GM19043 (cell line): Measurements from ENCODE around the gene GLT8D2.
"Not testable (repeated sequence)": the region's sequence is repeated elsewhere in the genome, so short reads cannot be mapped to it uniquely, and the experiment has no call there.

ENCODE experiments used
- ATAC-seq: cut with Tn5 transposase; IDR thresholded peaks from one replicate; pipeline ENCODE4 v1.9.1; 2021; ENCODE audit warnings: low read depth; ENCODE audit not compliant: unreplicated experiment

Gene GLT8D2

DNA sequence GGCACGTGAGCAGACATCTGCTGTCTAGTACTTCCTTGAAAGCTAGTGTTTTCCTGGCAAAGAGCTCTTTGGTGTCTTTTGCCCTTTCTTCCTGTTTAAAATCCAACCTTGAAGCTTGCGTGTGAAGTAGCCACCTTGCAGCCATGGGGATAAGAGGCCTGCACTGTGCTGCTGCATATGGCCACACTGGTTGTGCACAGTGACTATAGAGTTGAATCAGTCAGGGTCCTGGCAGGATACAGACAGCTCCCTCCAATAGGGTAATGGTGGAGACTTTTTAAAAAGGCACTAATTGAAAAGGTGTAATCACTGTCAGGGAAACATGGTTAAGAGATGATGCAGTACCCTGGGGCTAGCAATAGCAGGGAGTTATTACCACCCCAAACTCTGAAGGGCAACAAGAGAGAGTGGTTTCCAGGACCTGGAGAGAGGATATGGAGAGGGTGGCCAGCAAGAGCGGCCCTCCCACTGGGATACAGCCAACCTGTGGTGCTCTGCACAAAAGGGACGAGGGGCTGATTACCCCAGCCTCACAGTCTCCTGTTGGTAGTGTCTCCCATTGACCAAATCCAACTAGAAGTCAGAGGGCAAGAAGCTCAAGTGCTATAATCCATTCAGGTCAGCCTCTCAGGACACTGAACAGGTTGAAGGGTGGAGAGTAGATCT, 4.8 kb upstream of the GLT8D2 start:
- ATAC-seq: no peak

DNA sequence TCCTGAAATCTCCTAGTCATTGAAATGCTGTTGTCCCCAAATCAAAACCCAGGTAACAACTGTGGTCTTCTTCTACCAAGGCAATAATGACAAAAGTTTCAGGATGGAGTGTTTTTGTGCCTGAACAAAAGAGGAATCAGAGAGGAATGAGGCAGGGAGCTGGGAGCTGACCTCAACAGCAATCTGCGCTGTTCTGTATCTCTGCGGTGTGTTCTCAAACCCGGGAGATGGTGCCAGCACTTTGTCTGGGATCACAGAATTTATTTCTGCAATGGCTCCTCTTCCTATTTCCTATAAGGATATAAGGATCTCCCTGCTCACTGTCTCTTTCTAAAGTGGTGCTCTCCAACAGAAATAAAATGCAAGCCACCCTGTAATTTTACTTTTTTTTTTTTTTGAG, 449 bp upstream of the GLT8D2 start:
- ATAC-seq: no peak

DNA sequence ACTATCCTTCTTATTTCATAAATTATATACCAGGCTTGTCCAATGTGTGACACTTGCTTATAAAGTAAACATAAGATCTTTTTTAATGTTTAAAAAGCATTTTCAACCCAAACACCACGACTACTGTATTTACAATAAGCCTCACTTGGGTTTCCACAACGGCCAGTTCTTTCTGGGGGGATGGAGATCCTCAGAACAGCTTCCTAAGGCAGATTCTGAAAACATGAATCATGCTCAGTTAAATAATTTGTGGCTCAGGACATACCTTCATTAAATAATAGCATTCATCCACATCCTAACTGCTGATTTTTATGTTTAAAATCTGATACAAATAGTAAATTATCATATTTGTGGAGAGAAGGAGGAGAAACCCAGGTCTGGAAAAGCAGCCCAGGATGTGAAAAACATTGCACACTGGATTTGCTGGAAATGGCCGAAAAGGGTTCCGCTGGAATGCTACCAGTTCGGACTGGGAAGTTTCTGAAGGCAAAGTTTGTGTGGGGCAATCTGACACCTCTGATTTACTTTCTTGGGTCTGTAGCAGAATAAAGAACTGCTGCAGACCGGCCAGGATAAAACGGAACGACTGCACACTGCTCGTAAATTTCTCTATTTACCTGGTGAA, 597 bp downstream of the GLT8D2 start:
- no peak for ATAC-seq

DNA sequence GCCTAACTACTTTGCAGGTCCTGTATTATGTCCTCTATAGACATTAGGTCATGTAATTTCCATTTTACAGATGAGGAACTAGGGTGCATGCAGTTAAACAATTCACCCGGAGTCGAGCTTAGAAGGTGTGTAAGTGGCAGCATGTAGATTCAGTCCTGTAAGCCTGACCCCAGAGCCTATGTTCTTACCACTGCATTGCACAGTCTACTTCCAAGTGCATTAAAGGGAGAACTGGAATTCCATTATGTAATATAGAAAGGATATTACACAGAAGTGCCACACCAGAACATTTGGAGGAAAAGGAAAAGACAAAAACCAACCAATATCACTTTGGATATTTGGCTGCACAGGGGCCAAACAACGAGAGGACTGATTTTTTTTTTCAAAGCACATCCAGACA, 1.2 kb downstream of the GLT8D2 start:
- ATAC-seq: no peak

DNA sequence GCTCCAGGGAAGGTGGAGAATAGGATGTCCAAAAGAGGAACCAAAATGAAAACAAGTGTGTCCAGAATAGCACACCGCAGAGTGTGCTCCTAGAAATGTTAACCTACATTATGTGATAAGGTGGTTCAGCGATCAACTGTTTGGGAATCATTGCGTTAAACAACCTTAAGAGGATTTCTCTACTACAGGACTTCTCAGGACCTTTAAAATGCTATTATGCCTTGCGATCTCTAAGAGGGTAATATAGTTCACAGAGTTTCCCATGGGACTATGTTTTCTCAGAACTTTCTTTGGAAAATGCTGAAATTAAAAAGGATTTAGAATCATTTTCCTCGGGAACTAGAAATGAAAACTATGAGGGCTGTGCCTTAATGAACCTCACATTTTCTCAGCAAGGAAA, 1.8 kb downstream of the GLT8D2 start:
- no peak for ATAC-seq

DNA sequence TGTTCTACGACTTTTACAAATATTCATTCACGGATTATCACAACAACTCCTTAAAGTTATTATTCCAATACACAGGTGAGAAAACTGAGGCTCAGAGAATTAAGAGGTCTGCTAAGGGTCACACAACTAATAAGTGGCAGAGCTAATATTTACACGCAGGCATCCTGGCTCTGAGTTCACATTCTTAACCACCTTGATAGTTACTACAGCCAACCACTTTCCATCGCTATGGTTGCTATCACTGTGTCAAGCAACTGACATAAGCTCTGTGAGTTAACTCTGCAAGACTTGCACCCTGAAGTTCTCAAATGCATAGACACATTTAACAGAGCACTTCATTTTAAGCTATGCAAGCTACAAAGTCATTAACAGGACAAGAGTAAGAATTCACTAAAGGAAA, 3.7 kb downstream of the GLT8D2 start:
- ATAC-seq: no peak

DNA sequence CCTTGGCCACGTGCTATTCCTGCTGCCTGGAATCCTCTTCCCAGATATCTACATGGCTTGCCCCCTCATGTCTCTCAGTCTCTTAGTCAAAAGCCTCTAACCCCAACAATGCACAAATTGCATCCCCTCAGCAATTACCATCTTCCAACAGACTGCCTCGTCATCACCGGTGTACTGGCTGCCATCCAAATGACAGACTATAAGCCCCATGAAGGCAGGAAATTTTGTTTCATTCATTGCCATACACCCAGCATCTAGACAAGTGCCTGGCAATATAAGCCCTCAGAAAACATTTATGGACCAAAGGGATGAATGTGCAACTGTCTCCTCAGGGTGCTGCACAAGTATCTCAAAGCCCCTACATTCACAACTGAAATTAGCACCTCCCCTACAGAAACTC, 5.8 kb downstream of the GLT8D2 start:
- ATAC-seq: no peak

DNA sequence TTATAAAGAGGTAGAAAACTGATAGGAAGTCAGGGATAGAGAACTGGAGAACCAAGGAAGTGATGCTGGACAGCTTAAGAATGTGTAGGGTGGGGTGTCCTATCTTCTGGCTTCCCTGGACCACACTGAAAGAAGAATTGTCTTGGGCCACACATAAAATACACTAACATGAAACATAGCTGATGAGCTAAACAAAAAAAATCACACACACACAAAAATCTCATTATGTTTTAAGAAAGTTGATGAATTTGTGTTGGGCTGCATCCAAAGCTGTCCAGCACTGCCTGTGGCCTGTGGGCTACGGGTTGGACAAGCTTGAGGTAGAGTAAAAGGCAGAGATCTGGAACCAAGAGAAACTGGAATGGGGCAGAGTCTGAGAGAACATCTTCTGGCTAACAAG, 7.4 kb downstream of the GLT8D2 start:
- no peak for ATAC-seq

DNA sequence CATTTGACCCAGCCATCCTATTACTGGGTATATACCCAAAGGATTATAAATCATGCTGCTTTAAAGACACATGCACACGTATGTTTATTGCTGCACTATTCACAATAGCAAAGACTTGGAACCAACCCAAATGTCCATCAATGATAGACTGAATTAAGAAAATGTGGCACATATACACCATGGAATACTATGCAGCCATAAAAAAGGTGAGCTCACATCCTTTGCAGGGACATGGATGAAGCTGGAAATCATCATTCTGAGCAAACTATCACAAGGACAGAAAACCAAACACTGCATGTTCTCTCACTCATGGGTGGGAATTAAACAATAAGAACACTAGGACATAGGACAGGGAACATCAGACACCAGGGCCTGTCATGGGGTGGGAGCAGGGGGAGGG, 10.2 kb downstream of the GLT8D2 start:
- ATAC-seq: not testable (repeated sequence)

DNA sequence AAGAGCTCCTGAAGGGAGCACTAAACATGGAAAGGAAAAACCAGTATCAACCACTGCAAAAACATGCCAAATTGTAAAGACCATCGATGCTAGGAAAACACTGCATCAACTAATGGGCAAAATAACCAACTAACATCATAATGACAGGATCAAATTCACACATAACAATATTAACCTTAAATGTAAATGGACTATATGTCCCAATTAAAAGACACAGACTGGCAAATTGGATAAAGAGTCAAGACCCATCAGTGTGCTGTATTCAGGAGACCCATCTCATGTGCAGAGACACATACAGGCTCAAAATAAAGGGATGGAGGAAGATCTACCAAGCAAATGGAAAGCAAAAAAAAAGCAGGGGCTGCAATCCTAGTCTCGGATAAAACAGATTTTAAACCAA, 13.8 kb downstream of the GLT8D2 start:
- not testable (repeated sequence) for ATAC-seq

DNA sequence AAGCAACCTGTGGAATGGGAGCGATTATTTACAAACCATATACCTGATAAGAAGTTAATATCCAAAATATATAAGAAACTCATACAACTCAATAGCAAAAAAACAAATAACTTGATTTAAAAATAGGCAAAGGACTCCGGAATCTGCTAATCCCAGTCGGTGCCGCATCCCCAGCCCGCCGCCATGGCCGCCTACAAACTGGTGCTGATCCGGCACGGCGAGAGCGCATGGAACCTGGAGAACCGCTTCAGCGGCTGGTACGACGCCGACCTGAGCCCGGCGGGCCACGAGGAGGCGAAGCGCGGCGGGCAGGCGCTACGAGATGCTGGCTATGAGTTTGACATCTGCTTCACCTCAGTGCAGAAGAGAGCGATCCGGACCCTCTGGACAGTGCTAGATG, 19.4 kb downstream of the GLT8D2 start:
- ATAC-seq: not testable (repeated sequence)

DNA sequence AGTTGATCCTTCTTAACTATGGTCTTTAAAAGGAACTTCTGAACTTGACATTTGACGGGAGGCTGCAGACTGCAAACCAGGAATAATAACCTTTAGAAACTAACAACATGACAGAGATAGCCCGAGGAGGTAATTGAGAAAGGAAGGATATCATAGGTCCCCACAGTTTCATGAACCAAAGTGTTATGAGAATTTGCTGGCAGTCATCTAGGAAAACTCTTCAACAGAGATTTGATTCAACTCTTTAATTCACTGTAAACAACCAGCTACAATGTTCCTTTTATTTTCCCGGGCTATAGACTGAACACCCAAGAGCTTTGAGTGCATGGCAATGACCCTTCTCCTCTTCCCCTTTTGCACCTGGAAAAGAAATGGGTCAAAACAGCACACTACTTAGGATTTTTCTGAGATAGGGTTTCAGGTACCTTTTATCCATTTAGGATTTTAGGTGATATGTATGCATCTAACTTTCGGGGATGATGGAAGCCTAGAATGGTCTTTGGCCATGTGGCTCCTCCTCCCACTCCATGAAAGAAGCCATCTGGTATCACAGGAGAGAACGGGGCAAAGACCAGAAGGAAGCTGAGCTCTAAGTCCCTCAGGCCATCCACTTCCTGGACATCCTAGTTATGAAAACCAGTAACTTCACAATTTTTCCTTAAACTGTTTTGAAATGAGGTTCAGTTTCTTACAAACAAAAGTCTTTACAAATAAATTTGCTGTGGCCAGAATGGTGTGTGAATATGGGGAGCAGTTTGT, 23.0 kb downstream of the GLT8D2 start:
- ATAC-seq: no peak

DNA sequence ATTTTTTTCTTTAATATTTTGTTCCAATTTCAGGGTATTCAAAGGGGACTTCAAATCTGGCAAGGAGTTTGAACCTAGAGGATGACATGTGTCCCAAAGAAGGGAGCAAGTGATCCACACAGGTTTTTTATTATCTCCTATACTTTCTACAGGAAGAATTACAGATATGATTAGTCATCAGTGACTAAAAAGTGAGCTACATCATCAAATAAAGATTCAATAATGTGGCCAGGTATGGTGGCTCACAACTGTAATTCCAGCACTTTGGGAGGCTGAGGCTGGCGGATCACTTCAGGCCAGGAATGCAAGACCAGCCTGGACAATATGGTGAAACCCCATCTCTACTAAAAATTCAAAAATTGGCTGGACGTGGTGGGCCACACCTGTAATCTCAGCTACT, 24.2 kb downstream of the GLT8D2 start:
- no peak for ATAC-seq

DNA sequence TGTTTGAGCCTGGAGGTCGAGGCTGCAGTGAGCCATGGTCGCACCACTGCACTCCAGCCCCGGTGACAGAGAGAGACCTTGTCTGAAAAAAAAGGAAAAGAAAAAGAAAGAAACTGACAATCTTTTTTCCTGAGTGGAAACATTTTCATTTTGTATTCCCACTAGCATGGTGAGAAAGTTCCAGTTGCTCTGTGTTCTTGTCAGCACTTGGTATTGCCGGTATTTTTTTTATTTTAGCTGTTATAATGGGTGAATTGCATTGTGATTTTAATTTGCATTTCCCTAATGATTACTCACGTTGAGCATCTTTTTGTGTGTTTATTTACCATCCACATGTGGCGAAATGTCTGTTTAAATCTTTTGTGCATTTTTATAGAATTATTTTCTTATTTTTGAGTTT, 25.6 kb downstream of the GLT8D2 start:
- ATAC-seq: no peak

DNA sequence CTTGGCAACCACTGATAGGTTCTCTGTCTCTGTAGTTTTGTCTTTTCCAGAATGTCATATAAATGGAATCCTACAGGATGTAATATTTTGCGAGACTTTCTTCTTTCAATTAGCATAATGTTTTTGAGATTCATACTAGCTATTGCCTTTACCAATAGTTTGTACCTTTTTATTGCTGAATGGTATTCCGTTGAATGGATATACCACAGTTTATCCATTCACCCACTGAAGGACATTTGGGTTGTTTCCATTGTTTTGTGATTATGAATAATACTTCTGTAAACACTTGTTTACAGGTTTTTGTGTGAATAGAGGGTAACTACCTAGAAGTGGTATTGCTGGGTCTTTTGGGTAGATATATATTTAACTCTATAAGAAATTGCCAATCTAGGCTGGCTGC, 26.3 kb downstream of the GLT8D2 start:
- ATAC-seq: no peak

DNA sequence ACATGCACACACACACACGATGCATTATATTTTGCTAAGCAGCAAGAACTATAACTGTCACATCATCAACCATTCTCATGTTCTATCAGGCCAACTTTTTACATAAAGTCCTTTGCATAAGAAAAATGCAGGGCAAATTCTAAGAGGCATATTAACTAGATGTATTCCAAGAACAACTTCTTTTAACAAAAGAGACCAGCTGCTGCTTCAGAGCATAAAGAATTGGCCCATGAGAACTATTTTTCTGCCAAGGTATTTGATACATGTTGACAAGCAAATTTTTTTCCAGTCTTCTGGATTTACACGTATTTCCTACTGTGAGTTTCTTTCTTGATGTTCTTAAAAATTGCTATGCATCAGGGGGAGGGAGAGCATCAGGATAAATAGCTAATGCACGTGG, 27.2 kb downstream of the GLT8D2 start:
- no peak for ATAC-seq

DNA sequence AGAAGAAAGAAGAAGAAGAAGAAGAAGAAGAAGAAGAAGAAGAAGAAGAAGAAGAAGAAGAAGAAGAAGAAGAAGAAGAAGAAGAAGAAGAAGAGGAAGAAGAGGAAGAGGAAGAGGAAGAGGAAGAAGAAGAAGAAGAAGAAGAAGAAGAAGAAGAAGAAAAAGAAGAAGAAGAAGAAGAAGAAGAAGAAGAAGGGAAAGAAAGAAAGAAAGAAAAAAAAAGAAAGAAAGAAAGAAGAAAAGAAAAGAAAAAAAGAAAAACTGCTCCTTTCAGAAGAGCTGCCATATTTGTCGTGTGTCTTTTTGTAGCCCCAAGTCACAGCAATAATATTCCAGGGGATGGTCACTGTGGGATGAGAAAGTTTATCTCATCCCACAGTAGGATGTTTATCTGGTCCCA, 28.1 kb downstream of the GLT8D2 start:
- ATAC-seq: not testable (repeated sequence)

DNA sequence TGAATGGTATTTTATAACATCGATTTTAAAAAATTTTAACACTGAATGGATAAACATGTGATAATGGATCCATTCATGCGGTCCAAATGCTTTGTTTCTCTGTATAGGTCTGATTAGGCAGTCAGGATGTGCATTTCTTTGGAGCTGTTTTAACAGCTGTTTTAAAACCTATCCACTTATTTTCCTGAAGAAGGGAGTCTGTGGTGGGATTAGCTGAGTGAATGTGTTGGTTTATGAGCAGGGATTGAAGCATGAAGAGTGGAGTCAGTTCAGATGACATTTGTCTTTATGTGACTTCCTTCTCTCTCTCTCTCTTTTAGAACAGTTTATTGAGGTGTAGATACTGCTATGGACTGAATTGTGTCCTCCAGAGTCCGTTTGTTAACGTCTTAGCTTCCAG, 37.7 kb downstream of the GLT8D2 start:
- no peak for ATAC-seq

DNA sequence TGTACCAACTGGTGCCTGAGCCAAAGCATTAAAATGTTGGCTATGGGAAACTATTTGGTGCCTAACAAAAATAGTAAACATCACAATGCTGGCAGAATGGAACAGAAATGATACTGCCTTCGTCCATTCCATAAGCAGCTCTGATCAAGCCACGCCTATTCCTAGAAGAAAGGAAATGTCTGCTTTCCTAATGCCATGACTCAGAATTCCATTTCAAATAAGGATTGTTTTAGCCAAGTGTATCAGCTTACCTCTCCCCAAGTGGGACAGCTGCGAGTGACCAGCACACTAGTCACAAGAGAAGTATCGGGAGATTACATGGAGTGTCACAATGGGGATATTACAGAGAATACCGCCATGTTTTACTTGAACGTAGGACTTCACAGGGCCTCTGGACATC, 38.7 kb downstream of the GLT8D2 start:
- ATAC-seq: no peak

DNA sequence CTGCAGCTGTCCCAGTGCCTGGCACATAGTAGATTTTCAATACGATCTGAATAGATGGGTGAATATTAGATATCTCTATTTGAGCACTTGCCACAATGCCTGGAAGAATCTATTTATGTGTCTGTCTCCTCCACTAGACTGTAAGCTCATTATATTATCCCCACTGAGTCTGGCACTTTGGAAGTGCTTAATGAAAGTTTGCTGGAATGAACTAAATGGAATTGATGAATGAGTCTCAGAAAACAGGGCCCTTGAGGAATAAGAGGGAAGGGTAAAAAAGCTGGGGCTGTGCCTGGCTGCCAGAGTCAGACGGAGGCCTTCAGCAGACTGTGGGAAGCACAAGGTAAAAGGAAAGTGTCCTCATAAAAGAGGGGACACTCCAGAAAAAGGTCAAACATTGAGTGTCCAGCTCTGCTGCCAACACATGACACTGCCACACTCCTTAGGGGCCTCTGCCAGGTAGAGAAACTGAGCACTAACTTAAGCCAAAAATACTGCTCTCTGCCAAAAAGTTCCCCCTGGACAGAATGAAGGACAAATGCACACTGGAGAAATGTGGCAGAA, 39.3 kb downstream of the GLT8D2 start:
- ATAC-seq: no peak

DNA sequence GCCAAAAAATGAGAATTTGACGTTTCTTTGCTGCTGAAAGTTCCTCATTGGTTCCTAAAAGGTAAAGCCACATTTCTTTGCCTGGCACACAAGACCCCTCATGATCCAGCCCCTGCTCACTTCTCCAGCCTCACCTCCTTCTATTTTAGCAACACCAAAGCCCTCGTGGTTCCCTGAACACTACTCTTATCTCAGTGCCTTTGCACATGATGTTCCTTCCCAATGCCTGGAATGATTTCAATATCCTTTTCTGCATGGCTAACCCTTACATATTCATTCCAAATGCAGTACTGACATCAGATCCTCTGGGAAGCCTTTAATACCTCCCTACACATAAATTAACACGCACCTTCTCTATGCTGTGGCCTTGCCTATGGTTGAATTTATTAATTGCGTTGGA, 39.9 kb downstream of the GLT8D2 start:
- no peak for ATAC-seq

DNA sequence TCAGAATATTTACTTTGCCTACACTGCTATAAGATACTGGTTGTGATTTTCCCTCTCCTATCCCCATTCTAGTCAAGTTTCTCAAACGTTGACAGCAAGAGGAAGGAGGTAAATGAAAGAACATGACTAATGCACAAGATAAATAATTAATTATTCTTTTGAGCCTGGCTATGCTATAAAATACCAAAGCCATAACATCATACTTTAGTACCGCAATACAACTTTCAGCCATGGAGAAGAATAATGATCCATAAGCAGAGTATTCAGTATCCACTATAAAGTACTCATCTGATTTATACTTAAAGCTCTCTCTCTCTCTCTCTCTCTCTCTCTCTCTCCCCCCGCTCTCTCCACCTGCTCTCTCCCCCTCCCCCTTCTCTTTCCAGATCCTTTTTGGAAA, 43.1 kb downstream of the GLT8D2 start:
- ATAC-seq: no peak
